Measurements from ENCODE around the gene PHLDB1.

GRCh38 chr11:118618991-118619375, 11.6 kb downstream of the PHLDB1 start:
- no peak for TF ChIP-seq CTCF (IDR thresholded peaks at IDR 0.05)
- peak; percentile 4; the same call in 1 of the 2 replicates for TF ChIP-seq POLR2AphosphoS5 (IDR thresholded peaks at IDR 0.05; ENCODE audit: low read depth, low read length)
- TF ChIP-seq FOSL2 (IDR thresholded peaks at IDR 0.05; ENCODE audit: borderline replicate concordance, low read depth), result no peak
- no peak for TF ChIP-seq RAD21 (IDR thresholded peaks at IDR 0.05; ENCODE audit: low read length)
- TF ChIP-seq ZBTB33 (IDR thresholded peaks at IDR 0.05; ENCODE audit: borderline replicate concordance, low read depth), result no peak
- TF ChIP-seq USF2 (IDR thresholded peaks at IDR 0.05; ENCODE audit: borderline replicate concordance, low read depth, low read length), result no peak
- TF ChIP-seq TAF1 (IDR thresholded peaks at IDR 0.05; ENCODE audit: borderline replicate concordance, low read depth, low read length), result no peak
- TF ChIP-seq USF1 (IDR thresholded peaks at IDR 0.05; ENCODE audit: borderline replicate concordance, low read depth), result no peak
- no peak for TF ChIP-seq EP300 (IDR thresholded peaks at IDR 0.05; ENCODE audit: borderline replicate concordance in 1 of 2, low read depth in 1 of 2, low read length in 1 of 2)
- no peak for TF ChIP-seq YY1 (IDR thresholded peaks at IDR 0.05; ENCODE audit: low read depth)

Data from SK-N-SH (cell line).